ENCODE data around the gene CCHCR1.
"Not testable (repeated sequence)": the region's sequence is repeated elsewhere in the genome, so short reads cannot be mapped to it uniquely, and the experiment has no call there.

Gene CCHCR1

DNA sequence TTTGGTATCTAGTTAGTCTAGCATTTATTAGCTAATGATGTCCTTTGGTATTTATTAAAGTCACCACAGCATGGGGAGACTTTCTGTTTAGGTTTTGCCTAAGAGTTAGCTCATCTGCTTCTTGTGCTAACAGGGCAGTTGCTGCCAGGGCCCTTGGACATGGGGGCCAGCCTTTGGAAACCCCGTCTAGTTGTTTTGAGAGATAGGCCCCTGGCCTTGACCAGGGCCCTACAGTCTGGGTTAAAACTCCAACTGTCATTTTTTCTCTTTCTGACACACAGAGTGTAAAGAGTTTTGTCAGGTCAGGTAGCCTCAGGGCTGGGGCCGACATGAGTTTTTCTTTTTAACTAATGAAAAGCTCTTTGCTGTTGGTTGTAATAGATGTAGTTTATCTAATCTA, 25.7 kb upstream of the CCHCR1 start:
- DNase-seq, result not testable (repeated sequence)

DNA sequence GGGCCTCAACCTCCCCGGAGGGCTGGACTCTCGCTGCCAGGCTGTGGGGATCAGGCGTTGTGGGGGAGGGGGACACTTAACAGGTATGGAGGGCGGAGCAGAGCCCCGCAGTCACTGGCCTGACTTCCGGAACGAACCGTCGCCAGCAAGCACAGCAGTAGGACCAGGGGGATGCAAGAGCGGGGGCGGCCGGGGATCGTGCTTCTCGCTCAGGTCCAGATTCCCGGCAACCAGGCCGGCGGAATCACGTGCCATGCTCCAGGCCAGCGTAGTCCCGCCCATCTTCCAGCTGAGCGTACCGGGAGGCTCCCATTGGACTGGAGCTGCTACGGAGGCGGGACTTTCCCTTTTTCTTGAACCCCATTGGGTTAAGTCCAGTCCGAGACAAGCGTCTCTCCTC, 22.9 kb upstream of the CCHCR1 start:
- no peak for DNase-seq

DNA sequence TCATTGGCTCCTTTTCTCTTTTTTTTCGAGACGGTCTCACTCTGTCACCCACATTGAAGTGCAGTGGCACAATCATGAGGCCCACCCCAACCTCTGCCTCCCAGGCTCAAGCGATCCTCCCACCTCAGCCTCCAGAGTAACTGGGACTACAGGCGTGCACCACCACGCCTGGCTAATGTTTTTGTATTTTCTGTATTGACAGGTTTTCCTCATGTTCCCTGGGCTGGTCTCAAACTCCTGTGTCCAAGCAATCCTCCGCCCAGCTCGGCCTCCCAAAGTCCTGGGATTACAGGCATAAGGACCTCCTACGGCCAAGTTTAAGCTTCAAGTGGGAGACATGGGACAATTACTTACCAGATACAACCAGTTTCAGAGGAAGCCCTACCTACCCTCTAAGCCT, 22.3 kb upstream of the CCHCR1 start:
- DNase-seq, result no peak

DNA sequence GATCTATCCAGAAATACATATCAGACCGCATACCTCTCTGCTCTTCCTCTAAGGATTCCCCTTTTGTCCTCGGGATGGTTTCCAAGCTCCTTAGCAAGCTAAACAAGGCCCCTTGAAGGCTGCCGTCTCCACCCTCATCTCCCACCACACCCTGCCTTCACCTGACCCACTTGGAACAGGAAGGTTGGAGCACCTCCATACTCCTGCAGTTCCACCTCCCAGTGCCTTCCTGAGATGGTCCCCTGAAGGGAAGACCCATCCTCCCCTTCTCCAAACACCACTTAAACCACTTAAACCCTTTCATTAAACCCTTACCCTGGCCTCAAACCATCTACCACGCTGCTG, 21.4 kb upstream of the CCHCR1 start:
- DNase-seq, result no peak

DNA sequence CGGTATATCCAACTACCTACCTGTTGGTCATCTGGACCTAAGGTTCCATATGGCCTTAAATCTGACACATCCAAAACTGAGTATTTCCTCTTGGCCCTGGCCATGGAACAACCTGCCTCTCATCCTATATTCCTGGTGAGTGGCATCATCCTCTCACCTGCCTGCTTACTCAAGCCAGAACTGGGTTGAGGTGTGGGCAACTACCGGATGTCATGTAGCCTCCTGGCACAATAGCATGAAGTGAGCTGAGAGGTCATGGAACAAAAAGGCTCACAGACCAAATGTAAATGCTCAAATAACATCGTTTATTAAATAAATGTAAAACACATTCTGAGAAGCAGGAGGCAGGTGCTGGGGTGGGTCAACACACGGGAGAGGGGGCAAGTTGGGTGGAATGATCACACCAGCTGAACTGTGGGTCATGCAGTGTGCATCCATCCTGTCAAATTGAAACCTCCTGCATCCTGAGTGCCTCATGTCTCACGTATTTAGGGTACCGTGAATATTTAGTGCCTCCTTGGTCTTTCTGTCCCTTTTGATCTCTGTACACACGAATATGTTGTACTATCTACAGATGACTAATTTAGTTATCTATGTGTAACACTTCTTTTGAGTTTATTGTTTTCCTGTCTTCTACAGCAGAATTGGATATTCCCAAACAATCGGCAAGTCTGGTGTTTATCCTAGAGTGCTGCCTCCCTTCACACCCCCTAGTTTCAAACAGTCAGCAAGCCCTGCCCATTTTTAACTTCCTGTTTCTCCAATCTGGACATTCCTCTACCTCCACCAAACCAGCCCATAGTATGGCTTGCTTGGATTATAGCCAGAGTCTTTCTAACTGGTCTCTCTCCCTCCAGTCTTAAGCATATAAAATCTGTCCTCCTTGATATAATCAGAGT, 20.8 kb upstream of the CCHCR1 start:
- no peak for DNase-seq

DNA sequence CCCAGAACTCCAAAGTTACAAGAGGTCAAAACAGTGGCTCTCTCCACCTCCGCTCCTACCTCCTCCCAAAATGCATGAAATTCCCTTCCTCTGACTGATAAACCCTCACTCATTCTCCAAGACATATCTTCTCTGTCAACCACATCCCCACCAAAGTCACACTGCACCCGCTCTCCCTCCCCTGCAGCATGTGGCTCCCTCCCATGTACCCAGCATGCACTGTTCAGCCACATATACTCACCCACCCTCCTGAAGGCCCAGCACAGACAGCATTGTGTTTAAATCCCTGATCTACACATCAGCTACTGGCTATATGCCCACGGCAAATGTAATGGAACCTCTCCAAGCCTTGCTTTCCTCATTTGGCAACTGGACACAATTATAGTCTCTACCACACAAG, 18.4 kb upstream of the CCHCR1 start:
- DNase-seq, result no peak

DNA sequence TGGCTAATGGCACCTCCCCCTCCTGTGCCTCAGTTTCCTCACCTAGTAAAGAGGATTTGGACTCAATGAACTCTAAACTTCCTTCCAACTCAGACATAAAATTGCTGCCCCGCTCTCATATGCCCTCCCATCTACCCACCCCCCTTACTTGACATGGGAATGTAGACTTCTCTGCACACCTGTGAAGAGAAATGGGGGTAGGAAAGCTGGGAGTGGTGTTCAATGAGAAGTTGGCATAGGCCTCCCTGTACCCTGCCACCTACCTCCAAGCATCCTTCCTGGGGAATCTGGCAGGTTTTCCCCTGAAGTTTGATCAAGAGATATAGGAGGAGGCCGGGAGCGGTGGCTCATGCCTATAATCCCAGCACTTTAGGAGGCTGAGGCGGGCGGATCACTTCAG, 16.8 kb upstream of the CCHCR1 start:
- no peak for DNase-seq

DNA sequence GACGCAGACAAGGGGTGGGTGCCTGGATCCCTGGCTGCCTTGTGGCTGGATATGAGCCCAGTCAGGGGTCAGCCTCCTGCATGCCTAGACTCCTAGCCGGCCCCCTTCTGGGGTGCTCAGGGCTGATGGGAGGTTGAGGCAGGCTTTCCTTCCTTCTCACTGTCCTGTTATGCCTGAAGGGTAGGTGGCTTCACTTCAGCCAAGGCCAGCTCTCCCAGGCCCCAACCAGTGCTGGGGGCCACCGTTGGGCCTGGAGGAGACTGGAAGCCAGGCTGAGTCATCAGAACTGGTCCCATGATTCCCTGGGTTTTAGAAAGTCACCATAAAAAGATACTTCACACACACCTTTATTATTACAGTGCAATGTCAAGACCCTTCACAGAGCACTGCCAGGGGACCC, 15.8 kb upstream of the CCHCR1 start:
- DNase-seq, result no peak

DNA sequence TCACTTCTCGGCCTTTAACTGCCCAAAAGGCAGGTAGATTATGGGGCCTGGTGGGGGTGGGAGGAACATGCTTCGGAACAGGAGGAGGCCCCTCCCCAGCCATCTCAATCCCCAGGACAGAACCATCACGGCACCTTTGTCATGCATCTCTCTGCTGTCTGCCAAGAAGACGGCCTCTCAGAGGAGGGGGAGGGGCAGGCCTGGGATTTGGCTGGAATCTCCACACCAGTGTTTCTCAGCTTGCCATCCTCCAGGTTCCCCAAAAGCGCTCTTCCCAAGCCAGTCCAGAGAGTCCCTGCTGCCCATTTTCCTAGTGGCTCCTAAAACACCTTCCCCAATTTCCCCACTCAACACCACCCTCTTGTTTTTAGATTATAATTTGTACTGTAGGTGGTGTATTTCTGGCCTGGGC, 15.4 kb upstream of the CCHCR1 start:
- no peak for DNase-seq

DNA sequence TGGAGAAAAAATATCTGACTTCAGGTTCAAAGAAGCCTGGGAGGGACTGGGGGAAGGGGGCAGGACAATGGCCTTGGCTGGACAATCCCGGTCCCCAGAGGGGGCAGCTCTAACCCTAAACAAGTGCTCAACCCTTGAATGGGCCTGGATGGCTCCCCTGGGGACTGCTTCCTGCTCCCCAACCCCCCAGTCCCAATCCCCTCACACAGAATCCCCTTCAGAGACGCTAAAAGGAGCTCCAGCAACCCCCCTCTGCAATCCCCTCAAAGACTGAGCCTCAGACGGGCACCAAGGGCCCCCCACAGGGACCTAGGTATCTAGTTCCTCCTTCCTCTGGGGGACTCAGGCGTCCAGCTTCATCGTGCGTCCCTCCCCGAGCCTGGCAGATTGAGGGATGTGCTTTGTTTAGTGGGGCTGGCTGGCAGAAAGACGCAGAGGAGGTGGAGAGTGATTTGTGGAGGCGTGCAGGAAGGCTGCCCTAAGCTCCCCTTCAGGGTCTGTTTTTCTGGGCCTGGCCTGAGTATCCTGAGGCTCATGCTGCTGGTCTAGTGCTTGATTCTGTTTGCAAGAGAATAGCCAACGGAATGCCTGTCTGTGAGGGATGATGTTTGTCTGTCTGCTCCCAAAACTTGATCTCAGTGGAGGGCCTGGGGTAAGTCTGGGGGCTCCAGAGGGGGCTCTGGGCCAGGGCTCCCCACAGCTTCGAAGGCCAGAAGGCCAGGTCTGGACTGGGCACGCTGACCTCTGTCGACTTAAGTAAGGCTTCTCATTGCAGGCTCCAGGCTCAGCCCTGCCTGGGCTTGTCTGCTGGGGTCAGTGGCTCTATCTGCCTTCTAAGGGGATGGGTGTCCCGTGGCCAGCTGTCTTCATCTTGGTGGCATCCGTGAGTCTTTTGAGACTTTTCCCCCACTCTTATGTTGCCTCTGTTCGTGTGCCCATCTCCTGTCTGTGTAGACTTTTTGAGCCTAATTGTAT, 14.6 kb upstream of the CCHCR1 start:
- no peak for DNase-seq

DNA sequence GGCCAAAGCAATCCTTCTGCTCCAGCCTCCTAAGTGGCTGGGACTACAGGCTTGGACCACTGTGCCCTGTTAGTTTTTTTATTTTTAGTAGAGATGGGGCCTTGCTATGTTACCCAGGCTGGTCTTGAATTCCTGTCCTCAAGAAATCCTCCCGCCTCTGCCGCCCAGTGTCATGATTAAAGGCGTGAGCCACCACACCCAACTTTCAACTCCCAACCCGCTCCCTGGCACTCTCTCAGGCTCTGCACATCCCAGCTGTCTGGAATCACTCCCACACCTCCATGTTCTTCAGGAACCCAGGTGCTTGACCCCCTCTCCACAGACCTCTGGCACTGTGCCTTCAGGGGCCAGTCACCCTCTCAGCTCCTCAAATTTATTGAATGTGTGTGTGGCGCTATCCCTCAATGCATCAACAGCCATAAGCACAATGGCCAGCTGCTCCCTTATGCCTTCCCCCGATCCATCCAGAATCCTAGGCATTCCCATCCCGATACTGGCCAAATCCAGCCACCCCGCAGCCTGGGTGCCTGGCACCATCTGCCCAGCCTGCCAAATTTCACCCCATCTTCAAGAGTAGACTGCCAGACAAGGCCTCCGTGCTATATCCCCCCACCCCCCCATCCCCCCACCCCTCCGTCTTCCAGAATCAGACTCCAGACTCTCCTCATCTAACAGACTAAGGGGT, 13.5 kb upstream of the CCHCR1 start:
- DNase-seq, result no peak

DNA sequence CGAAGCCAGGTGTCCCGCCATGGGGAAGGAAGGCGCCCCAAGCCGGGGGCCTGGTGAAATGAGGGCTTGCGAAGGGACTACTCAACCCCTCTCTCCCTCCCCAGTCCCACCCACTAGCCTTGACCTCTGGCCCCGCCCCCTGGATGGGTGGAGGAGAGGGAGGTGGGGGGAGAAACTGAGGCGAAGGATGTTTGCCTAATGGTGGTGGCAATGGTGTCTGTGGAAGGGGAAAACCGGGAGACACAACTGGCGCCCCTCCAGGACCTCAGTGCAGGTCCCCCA, 12.9 kb upstream of the CCHCR1 start, which contains the start of gene POU5F1:
Gene POU5F1, minus strand, starts transcription at position 83 of the 282 bp plus-strand sequence. Its CDS starts 62 bp downstream, at position 21.
- DNase-seq, result no peak

DNA sequence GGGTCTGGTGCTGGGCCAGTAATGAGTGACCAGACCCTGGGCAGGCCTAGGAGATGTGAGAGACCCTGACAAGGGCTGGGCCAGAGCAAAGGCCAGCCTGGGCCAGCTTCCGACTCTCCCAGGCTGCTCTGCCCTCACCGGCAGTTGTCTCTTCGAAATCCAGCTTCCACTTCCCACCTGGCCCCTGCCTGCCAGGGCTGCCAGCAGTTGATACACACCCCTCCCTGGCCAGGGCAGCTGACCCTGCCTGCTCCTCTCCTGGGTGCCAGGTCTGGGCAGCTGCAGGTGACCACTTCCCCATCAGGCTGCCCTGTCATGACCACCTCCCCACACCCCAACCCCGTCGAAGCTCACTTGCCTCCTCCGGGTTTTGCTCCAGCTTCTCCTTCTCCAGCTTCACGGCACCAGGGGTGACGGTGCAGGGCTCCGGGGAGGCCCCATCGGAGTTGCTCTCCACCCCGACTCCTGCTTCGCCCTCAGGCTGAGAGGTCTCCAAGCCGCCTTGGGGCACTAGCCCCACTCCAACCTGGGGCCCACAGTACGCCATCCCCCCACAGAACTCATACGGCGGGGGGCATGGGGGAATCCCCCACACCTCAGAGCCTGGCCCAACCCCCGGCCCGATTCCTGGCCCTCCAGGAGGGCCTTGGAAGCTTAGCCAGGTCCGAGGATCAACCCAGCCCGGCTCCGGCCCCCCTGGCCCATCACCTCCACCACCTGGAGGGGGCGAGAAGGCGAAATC, 12.4 kb upstream of the CCHCR1 start:
- DNase-seq, result not testable (repeated sequence)

DNA sequence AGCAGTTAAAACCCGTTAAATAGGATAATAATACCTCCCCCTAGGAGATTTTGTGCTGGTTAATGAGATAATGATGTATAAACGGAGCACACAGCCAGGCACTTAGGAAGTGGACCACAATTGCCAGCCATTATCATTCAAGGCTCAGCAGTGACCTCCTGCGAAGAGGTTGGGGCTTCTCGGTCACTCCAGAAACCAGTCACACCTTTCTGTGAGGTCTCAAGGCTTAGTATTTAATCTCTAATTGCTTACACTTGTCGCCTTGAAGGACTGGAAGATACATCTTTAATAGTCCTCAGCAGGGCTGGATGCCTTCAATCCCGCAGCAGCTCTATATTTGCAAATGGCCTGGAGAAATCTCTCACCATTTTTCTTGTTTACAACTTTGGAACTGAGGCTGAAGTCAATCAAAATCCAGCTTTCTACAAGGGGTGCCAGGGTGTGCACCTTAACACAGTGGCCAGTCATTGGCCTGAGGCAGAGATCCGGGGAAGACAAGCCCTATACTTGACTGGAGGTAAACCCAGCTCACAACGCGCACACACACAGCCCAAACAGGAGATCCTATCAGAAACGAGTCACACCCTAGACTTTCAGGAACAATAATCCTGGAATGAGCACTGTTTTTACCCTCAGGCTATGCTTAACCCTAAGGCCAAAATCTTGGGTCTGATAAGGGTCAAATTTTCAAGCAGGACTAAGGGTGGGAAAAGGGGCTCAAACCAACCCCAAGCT, 11.7 kb upstream of the CCHCR1 start:
- no peak for DNase-seq

DNA sequence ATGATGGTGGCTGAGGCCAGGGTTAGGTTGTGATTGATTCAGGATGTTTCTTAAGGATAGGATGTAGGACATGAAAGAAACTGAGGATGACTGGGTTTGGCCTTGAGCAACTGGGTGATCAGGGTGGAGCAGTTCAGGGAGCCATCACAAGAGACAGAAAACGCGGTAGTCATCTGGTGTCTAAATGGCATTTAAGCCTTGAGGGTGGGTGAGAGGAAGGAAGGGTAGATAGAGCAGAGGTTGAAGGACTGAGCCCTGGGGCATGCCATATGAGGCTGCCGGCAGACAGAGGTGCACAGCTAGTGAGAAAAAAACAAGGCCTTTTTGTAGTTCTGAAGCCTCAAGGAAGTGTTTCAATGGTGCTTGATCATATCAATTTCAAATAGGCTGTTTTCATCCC, 11.0 kb upstream of the CCHCR1 start:
- no peak for DNase-seq

DNA sequence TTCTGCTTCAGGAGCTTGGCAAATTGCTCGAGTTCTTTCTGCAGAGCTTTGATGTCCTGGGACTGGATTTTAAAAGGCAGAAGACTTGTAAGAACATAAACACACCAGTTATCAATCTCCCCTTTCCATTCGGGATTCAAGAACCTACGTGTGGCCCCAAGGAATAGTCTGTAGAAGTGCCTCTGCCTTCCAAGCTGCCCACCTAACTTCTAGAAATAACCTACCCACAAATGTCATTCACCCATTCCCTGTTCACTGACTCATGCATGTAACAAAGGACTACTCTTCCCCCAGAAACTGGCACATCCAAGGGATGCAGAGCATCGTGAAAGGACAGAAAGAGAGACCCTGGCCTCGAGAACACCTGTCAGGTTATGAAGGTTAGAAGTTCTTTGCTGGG, 8.4 kb upstream of the CCHCR1 start:
- no peak for DNase-seq

DNA sequence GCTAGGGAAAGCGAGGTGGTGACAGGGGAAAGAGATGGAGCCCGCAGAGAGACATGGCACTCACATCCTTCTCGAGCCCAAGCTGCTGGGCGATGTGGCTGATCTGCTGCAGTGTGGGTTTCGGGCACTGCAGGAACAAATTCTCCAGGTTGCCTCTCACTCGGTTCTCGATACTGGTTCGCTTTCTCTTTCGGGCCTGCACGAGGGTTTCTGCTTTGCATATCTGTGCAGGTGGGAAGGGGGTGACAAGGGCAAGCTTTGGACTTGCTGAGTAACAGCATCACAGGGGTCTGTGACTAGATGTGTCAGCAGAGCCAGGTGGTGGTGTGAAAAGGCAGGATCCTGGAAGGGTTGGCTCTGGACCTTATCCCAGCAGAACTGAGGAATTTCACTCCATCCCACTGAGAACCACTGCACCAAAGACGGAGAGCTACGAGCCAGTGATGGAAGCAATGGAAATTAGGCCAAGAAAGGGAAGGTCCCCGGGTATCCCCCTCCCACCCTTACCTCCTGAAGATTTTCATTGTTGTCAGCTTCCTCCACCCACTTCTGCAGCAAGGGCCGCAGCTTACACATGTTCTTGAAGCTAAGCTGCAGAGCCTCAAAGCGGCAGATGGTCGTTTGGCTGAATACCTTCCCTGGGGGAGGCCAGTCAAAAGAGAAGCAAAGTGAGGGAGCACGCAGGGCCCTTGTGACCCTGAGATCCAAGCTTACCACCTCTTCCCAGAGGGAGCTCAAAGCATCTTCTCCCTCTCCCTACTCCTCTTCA, 7.6 kb upstream of the CCHCR1 start:
- not testable (repeated sequence) for DNase-seq

DNA sequence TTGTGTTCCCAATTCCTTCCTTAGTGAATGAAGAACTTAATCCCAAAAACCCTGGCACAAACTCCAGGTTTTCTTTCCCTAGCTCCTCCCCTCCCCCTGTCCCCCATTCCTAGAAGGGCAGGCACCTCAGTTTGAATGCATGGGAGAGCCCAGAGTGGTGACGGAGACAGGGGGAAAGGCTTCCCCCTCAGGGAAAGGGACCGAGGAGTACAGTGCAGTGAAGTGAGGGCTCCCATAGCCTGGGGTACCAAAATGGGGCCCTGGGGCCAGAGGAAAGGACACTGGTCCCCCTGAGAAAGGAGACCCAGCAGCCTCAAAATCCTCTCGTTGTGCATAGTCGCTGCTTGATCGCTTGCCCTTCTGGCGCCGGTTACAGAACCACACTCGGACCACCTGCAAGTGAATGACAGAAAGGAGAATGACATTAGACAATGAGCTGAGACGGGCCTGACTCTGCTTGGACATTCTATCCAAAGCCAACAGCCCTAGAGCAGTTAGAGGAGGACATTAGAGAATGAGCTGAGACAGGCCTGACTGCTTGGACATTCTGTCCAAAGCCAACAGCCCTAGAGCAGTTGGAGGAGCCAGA, 7.0 kb upstream of the CCHCR1 start:
- DNase-seq, result not testable (repeated sequence)

DNA sequence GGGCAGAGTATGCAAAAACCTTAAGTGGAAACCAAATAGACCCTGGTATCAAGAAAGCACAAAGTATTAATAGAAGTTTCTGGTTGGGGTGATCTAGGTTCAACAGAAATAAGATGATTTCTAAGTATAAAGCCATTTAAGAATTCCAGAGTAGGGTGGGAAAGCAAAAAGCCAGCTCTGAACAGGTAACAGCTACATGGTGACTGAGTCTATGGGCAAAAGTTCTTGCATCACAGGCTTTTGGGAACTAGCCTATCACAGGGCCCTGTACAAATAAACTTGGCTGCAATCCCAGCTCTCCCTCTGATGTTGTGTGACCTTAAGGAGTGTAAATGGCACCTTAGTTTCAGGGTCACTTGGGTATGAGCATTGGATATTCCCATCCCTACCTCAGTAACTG, 6.3 kb upstream of the CCHCR1 start:
- no peak for DNase-seq

DNA sequence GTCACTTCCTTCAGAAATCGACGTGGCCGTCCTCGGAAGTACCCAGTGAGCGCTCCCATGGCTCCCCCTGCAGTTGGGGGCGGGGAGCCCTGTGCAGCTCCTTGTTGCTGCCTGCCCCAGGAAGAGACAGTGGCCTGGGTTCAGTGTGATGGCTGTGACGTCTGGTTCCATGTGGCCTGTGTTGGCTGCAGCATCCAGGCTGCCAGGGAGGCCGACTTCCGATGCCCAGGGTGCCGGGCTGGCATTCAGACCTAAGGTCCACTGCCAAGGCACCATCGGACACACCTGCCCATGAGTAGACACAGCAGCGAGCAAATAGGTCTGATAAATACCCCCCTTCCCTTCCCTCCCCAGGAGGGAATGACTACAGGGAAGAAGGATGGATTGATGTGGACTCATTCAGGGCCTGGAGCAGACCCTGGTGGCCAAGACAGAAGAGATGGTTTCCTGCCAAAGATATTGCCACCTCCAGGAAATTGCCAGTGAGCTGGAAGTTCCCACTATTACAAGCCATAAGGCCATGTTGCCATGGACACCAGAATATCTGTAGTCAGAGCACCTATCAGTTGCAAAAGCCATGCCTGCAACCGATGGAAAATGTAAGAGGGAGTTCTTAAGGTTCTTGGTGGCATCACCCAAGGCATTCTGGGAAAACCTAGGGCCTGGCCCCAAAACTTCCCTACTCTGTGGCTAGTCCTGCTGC, 5.0 kb upstream of the CCHCR1 start:
- DNase-seq, result no peak
